ENCODE results near the gene KIF20A.

KIF20A gene

DNA sequence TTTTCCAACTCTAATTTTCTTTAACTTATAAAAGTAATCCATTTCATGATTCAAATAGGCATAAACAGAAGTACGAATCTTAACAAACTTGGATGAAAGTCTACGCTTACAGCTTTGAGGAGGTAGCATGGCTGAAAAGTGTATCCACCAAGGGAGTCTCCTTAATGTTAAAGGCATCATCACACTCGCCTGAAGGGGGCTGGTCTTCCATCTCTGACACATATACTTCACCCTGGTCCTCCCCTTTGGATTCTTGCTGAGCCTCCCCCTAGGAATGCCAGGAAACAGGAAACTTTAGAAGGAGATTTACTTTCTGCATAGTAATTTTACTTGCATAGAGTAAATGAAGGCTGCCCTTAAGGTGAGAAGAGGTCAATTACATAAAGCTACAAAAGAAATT is 29.4 kb upstream of the KIF20A start:
- TF ChIP-seq EP300 (IDR thresholded peaks at IDR 0.05; ENCODE audit: borderline replicate concordance) (no peak), TAF1 (IDR thresholded peaks at IDR 0.05; ENCODE audit: low read depth) (no peak), YY1 (IDR thresholded peaks at IDR 0.05; ENCODE audit: low read depth) (no peak), EGR1 (IDR thresholded peaks at IDR 0.05) (no peak), NFIC (IDR thresholded peaks at IDR 0.05) (no peak), TEAD4 (IDR thresholded peaks at IDR 0.05) (no peak), RAD21 (IDR thresholded peaks at IDR 0.05; ENCODE audit: low read depth) (no peak), TCF12 (IDR thresholded peaks at IDR 0.05; ENCODE audit: low read depth) (no peak)
- TF ChIP-seq, protein P1, sequence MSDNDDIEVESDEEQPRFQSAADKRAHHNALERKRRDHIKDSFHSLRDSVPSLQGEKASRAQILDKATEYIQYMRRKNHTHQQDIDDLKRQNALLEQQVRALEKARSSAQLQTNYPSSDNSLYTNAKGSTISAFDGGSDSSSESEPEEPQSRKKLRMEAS (IDR thresholded peaks at IDR 0.05): no peak
- TF ChIP-seq, protein P2, sequence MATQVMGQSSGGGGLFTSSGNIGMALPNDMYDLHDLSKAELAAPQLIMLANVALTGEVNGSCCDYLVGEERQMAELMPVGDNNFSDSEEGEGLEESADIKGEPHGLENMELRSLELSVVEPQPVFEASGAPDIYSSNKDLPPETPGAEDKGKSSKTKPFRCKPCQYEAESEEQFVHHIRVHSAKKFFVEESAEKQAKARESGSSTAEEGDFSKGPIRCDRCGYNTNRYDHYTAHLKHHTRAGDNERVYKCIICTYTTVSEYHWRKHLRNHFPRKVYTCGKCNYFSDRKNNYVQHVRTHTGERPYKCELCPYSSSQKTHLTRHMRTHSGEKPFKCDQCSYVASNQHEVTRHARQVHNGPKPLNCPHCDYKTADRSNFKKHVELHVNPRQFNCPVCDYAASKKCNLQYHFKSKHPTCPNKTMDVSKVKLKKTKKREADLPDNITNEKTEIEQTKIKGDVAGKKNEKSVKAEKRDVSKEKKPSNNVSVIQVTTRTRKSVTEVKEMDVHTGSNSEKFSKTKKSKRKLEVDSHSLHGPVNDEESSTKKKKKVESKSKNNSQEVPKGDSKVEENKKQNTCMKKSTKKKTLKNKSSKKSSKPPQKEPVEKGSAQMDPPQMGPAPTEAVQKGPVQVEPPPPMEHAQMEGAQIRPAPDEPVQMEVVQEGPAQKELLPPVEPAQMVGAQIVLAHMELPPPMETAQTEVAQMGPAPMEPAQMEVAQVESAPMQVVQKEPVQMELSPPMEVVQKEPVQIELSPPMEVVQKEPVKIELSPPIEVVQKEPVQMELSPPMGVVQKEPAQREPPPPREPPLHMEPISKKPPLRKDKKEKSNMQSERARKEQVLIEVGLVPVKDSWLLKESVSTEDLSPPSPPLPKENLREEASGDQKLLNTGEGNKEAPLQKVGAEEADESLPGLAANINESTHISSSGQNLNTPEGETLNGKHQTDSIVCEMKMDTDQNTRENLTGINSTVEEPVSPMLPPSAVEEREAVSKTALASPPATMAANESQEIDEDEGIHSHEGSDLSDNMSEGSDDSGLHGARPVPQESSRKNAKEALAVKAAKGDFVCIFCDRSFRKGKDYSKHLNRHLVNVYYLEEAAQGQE (IDR thresholded peaks at IDR 0.05; ENCODE audit: low read depth): no peak

DNA sequence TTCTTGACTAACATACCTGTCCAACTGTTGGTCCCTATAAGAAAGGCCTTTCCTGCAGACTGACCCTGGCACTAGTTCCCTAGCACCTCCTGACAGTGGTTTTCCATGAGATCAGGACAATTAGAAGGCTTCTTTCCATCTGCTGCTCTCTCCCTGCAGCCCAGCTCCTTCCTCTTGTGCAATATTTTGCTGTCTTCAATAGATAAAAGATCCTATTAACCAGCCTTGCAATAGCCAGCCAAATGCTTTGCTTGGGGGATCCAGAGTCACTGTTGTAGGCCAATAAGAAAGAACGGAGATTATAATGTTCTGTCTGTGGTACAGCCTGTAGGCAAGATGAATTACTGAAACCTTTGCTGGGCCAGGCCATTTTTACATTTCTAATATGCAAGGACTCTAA is 21.3 kb upstream of the KIF20A start:
- no peak for TF ChIP-seq ZBTB7A (IDR thresholded peaks at IDR 0.05; ENCODE audit: low read depth)
- TF ChIP-seq, protein P3, sequence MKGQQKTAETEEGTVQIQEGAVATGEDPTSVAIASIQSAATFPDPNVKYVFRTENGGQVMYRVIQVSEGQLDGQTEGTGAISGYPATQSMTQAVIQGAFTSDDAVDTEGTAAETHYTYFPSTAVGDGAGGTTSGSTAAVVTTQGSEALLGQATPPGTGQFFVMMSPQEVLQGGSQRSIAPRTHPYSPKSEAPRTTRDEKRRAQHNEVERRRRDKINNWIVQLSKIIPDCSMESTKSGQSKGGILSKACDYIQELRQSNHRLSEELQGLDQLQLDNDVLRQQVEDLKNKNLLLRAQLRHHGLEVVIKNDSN (IDR thresholded peaks at IDR 0.05): no peak
- TF ChIP-seq, protein P1 (IDR thresholded peaks at IDR 0.05): no peak
- TF ChIP-seq EP300 (IDR thresholded peaks at IDR 0.05; ENCODE audit: borderline replicate concordance): no peak
- TF ChIP-seq TEAD4 (IDR thresholded peaks at IDR 0.05): no peak
- no peak for TF ChIP-seq NFIC (IDR thresholded peaks at IDR 0.05)
- TF ChIP-seq RAD21 (IDR thresholded peaks at IDR 0.05; ENCODE audit: low read depth): no peak
- TF ChIP-seq TCF12 (IDR thresholded peaks at IDR 0.05; ENCODE audit: low read depth): no peak
- TF ChIP-seq FOXM1 (IDR thresholded peaks at IDR 0.05; ENCODE audit: borderline replicate concordance, low read depth): no peak
- no peak for TF ChIP-seq TAF1 (IDR thresholded peaks at IDR 0.05; ENCODE audit: low read depth)
- TF ChIP-seq, protein P2 (IDR thresholded peaks at IDR 0.05; ENCODE audit: low read depth): no peak
- TF ChIP-seq CREB1 (IDR thresholded peaks at IDR 0.05; ENCODE audit: low read depth): no peak
- TF ChIP-seq YY1 (IDR thresholded peaks at IDR 0.05; ENCODE audit: low read depth): no peak
- TF ChIP-seq CEBPB (IDR thresholded peaks at IDR 0.05): no peak
- no peak for TF ChIP-seq EGR1 (IDR thresholded peaks at IDR 0.05)

DNA sequence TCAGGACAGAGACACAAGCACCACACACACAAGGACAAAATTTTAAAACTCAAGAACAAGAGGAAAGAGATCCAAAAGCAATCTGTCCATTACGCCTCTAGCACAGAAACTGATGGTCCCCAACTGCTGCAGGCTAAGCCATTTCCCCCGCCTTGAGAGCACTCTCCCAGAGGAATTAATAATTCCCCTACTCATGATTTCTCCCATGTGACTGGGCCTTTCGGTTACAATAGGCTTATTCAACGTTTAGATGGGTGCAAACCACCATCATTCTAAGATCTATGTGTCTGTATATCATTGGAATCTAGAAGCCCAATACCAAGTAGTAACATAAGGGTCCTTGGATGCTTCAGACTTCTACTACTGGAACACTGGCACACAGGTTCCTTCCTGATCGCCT is 19.2 kb upstream of the KIF20A start:
- no peak for TF ChIP-seq YY1 (IDR thresholded peaks at IDR 0.05; ENCODE audit: low read depth)
- TF ChIP-seq RAD21 (IDR thresholded peaks at IDR 0.05; ENCODE audit: low read depth): no peak
- TF ChIP-seq, protein P1 (IDR thresholded peaks at IDR 0.05): no peak
- no peak for TF ChIP-seq TAF1 (IDR thresholded peaks at IDR 0.05; ENCODE audit: low read depth)
- TF ChIP-seq CEBPB (IDR thresholded peaks at IDR 0.05): no peak
- no peak for TF ChIP-seq EGR1 (IDR thresholded peaks at IDR 0.05)
- TF ChIP-seq TCF12 (IDR thresholded peaks at IDR 0.05; ENCODE audit: low read depth): no peak
- TF ChIP-seq FOXM1 (IDR thresholded peaks at IDR 0.05; ENCODE audit: borderline replicate concordance, low read depth): no peak
- TF ChIP-seq, protein P3 (IDR thresholded peaks at IDR 0.05): no peak

DNA sequence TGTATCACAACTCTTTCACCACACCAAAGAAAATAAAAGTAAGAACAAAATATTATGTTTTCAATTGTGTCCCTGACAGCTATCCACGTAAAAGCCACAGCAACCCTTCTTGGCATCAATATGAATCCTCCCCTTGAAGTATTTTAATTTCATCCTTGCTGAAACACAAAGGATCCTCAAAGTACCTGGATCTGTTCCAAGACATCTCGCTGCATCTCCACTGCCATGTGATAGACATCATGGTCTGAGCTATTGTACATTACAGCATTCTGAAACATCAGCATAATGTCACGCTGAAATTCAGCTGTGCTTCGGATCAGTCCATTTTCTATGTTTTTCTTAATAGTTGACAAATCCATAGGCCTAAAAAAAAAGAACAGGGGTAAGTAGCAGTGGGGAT is 18.2 kb upstream of the KIF20A start:
- TF ChIP-seq, protein P1 (IDR thresholded peaks at IDR 0.05): no peak
- TF ChIP-seq EGR1 (IDR thresholded peaks at IDR 0.05) (no peak), TCF12 (IDR thresholded peaks at IDR 0.05; ENCODE audit: low read depth) (no peak), TAF1 (IDR thresholded peaks at IDR 0.05; ENCODE audit: low read depth) (no peak), CEBPB (IDR thresholded peaks at IDR 0.05) (no peak), CREB1 (IDR thresholded peaks at IDR 0.05; ENCODE audit: low read depth) (no peak), YY1 (IDR thresholded peaks at IDR 0.05; ENCODE audit: low read depth) (no peak), ZBTB7A (IDR thresholded peaks at IDR 0.05; ENCODE audit: low read depth) (no peak), EP300 (IDR thresholded peaks at IDR 0.05; ENCODE audit: borderline replicate concordance) (no peak), RAD21 (IDR thresholded peaks at IDR 0.05; ENCODE audit: low read depth) (no peak)
- TF ChIP-seq, protein P2 (IDR thresholded peaks at IDR 0.05; ENCODE audit: low read depth): no peak
- TF ChIP-seq, protein P3 (IDR thresholded peaks at IDR 0.05): no peak

All from Ishikawa (cell line).